ENCODE data around the gene SCAP.
A peak's percentile ranks its signal among the peaks of the same experiment; 100 is the strongest.
"Not testable (repeated sequence)": the region's sequence is repeated elsewhere in the genome, so short reads cannot be mapped to it uniquely, and the experiment has no call there.

Gene SCAP

GRCh38 chr3:47475570-47476329 is at the start of gene SCAP:
TSS of gene SCAP (minus strand) at chr3:47475941. CDS start at chr3:47442993, 32,948 bp downstream.
- peak; percentile 87 for DNase-seq

DNA sequence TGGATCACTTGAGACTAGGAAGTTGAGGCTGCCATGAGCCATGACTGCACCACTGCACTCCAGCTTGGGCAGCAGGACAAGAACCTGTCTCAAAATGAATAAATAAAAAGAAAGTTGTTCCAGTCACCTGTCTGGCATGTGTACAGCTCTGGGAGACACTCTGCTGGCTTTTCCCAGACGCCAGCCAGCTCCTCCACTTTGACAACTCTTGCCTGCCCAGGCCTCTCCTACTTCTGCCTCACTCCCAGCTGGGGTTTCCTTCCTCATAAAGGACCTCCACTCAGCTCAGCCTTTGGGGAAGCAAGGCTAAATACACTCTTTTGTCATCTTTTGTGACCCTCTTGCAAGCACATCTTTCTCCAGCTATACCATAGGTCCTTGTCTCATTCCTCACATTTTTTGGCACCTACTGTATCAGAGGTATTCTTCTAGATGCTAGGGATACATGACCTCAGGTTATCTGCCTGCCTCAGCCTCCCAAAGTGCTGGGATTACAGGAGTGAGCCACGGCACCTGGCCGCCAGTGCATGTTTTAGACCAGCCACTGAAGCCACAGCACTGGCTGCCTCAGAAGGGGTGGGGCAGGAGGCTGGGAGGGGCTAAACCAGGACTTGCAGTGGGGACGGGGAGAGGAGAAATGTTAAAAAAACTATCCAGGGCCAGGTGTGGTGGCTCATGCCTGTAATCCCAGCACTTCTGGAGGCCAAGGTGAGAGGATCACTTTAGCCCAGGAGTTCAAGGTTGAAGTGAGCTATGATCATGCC is 47.8 kb upstream of the SCAP start:
- no peak for DNase-seq

DNA sequence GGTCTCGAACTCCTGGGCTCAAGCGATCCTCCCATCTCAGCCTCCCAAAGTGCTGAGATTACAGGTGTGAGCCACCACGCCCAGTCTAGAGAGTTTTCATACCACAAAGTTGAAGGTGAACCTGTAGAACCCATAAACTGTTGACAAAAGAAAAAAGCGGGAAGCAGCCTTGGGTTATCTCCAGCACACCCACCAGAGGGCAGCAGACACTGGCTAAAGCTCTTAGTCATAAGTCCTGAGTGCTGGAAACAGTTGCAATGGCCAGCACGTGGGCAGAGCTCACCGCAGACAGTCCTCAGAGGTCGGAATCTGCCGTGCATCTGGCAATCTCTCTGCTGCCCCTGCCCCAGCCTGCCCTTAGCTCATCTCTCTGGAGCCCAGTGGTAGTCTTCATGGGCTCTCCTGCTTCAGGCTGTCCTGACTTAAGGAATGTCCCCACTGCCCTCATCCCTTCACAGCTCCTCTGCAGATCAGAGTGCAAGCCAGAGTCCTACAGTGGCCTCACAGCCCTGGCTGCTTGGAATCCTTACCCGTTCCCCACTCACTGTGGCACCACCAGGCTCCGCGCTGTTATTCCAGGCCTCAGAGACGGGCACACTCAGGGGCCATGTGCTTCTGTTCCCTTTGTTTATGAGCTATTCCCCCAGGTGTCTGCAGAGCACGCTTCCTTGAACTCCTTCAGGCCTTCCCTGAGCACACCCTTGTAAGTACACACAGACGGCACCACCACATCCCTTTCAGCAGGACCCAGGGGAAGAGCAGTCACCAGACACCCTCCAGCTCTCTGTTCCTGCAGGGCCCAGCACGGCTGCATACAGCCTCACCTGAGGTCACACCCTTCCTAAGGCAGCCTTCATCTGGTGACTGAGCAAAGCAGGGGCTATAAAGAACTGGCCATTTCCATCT is 46.6 kb upstream of the SCAP start:
- peak; percentile 84 for DNase-seq

DNA sequence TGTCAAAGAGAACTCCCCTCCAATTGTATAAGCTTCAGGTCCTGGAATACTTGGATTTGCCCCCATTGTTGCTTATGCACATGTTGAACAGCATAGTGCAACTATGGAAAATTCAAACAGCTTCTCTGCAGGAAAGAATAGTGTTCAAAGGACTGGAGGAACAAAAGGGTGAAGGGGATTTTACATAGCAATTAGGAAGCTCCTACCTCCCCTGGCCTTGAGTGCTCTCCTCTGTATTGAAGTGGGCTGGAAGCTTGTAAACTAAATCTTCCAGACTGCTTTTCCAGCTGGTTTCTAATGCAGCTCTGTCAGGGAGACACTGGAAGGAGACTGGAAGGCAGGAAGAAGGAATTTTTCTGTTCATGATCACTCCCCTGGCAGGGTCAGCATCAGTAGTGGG is 45.0 kb upstream of the SCAP start:
- no peak for DNase-seq

GRCh38 chr3:47517937-47518336 is 42.2 kb upstream of the SCAP start:
- no peak for DNase-seq

DNA sequence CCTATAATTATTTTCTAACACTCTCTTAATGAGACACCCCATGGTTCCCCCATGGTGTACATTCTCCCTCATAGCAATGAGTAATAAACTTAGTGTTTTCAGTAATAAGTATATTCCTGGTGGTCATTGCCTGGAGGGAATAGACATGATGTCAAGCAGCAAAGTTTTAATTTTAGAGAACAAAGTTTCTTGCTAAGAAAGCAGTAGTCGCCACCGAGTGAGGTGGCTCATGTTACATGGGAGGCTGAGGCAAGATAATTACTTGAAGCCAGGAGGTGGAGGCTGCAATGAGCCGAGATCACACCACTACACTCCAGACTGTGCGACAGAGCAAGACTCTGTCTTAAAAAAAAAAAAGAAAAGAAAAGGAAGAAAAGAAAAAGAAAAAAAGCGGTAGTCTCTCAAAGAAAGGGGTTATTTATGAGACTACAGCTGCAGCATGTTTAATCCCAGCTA is 40.2 kb upstream of the SCAP start:
- DNase-seq, result no peak

DNA sequence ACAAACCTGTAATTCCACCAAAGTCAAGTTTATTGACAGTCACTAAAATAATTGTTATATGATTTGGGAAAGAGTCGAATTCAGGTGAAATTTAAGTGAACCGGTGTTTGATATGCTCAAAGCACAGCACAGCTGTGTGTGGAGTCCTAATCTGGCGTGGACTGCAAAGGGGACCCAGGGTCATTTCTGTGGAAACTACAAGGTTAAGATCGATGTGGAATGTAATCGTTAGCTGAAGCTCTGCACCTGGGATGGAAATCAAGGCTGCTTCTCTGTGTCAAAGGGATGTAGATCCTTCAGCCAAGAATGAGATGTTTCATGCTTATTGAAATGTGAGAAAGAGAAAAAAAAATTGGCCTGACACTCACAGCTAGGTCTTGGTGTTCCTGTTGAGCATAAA is 39.4 kb upstream of the SCAP start:
- DNase-seq, result no peak

- peak; percentile 95 for DNase-seq
Observed at GRCh38 chr3:47513125-47513929, 37.6 kb upstream of the SCAP start, which contains the start of gene ELP6. TSS of gene ELP6 (minus strand) at chr3:47513712. CDS start at chr3:47513590, 122 bp downstream.

GRCh38 chr3:47512416-47513124 is 36.8 kb upstream of the SCAP start:
- DNase-seq, result peak; percentile 41

GRCh38 chr3:47505267-47505666 is 29.5 kb upstream of the SCAP start:
- DNase-seq, result not testable (repeated sequence)

DNA sequence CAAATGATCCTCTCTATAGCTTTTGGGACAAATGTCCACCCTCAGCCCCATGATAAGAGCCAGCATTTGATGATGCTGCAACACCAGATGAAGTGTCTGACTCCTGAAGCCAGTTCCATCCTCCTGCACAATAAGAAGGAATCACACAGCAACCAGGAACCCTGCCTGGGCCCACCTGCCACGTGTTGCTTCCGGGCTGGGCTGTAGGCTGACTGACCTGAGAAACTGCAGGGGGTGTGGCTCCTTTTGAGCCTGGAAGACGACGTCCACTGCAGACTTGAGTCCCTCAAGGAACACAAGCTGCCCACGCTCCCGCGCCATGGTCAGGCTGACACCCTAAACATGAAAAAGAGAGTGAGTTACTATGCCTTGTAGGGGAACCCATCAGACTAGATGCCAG is 28.4 kb upstream of the SCAP start:
- DNase-seq, result no peak

DNA sequence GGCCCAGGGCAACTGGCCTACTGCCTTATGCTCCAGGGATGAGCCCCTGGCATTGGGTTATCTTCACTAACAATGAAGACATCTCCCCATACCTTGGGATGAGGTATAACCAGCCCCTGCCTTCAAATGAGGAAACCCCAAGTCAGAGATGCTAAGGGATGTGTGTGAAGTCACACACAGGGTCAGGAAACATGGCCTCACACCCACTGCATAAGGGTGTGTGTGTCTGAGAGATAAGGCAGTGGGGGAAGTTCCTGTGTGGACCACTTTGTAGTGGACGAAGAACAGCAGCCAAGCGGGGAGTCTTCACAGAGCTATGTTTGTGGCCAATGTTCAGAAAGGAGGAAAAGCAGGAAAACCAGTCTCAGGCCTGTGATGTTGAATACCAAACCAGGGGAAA is 27.3 kb upstream of the SCAP start:
- no peak for DNase-seq

- DNase-seq, result no peak
Observed at GRCh38 chr3:47496892-47497291, 21.2 kb upstream of the SCAP start.

DNA sequence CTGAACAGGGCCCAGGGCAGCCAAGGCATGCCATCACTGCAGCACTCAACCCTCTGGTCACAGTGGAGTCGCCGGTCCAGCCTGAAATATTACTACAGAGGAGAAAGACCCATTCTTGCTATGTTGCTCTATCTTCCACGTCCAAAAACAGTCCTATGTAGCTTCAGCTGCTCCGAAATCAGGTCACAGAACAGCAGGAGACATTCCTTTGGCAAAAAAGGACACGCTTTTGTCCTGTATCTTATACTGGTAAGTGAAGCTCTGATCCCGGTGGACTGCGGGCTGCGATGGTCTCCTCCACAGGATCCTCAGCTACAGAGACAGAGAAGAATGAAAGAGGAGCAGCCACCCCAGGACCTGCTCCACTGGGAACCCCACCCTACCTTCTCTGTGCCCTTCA is 20.1 kb upstream of the SCAP start:
- DNase-seq, result no peak

DNA sequence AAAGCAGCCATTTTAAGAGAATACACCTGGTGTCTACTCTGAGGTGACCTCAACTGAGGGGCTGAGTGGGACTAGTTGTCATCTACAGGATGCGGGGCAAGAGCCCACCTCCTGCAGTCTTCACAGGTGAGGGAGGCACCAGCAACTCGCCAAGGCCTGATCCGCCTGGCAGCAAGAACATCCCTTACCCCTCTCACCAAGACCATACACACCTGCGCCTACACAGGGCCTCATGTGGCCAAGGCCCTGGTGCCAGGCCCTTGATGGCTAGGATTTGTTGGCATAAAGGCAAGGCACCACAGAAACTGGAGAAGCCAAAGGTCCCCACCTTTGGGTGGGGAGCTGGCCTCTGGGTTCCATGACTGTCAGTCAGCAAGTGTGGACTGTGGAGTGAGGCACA is 19.4 kb upstream of the SCAP start:
- DNase-seq, result no peak

GRCh38 chr3:47491777-47492176 is 16.0 kb upstream of the SCAP start:
- no peak for DNase-seq

DNA sequence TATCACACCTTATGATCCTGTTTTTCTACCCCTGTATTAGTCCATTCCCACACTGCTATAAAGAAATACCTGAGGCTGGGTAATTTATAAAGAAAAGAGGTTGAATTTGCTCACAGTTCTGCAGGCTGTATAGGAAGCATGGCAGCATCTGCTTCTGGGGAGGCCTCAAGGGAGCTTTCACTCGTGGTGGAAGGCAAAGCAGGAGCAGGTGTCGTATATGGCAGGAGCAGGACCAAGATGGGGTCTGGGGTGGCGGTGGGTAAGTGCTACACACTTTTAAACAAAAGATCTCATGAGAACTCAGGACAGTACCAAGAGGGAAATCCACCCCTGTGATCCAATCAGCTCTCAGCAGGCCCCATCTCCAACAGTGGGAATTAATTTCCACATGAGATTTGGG is 15.4 kb upstream of the SCAP start:
- DNase-seq, result no peak

DNA sequence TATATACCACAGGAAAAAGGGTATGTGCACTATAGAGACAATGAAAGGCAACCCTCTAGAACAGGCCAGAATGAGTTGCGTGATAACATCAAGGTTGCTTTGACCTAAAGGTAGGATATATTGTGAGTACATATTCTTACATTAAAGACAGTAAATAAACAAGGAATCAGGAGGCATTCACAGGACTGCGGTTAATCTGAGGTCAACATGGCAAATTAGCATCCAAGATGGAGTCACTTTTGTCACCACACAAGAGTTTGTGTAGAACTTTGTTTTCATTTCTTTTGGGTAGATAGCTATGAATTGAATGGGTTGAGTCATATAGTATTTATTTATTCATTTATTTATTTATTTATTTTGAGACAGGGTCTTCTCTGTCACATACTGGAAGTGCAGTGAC is 11.5 kb upstream of the SCAP start:
- DNase-seq, result no peak

DNA sequence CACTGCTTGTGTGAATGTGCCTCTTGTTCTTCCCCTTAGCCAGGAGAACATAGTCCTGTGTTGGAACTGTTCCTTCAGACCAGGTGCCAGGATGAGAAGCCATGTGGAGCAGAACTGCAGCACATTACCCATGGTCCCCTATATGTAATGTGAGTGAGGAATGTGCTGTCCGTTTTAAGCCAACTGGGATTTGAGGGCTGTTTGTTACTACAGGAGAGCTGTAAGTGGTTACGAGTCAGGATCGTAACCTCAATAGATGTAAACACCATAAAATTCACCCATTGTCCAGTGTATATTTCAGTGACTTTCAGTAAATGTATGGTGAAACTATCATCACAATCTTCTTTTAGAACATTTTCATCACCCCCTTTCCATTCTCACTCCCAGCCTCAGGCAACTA is 10.1 kb upstream of the SCAP start:
- DNase-seq, result no peak

GRCh38 chr3:47482366-47482765 is 6.6 kb upstream of the SCAP start:
- DNase-seq, result no peak

- DNase-seq, result not testable (repeated sequence)
Observed at GRCh38 chr3:47481763-47482162, 6.0 kb upstream of the SCAP start.

GRCh38 chr3:47480267-47480666 is 4.5 kb upstream of the SCAP start:
- not testable (repeated sequence) for DNase-seq
